GM23338 (cell line): ENCODE data around the gene CREB3L4. TPM values are rescaled to one million over a fixed set of nuclear protein-coding genes. Genes with fewer than 3 reads are reported as not detected.

Experiments used
- ATAC-seq: fragments of 200-7000 bp; cut with Tn5 transposase; 3 replicates; pipeline ENCODE4 v1.9.1; 2020
- DNase-seq: peaks from one replicate; pipeline ENCODE4 v3.0.0-alpha.2; 2015; ENCODE audit warnings: low spot score
- H2AFZ ChIP-seq: fragments of 200-600 bp; sonication (generic); 2 replicates; pipeline ENCODE4 v1.8.0; 2016; ENCODE audit warnings: antibody characterized with exemption, mild to moderate bottlenecking, moderate library complexity
- H3F3A ChIP-seq: fragments of 200-600 bp; sonication (generic); replicated peaks from 2 replicates; pipeline ENCODE4 v1.8.0; 2017; ENCODE audit warnings: antibody characterized with exemption, mixed run types, low read depth
- H3K27ac ChIP-seq: fragments of 200-600 bp; sonication (generic); 2 replicates; pipeline ENCODE4 v1.6.1; 2016; ENCODE audit warnings: low read depth
- H3K27me3 ChIP-seq: fragments of 200-600 bp; sonication (generic); 2 replicates; pipeline ENCODE4 v1.8.0; 2016; ENCODE audit warnings: mild to moderate bottlenecking, mixed run types, moderate library complexity; ENCODE audit not compliant: insufficient read depth
- H3K36me3 ChIP-seq: fragments of 200-600 bp; sonication (generic); 2 replicates; pipeline ENCODE4 v1.8.0; 2016; ENCODE audit warnings: mild to moderate bottlenecking; ENCODE audit not compliant: insufficient read depth
- H3K4me1 ChIP-seq: fragments of 200-600 bp; sonication (generic); 2 replicates; pipeline ENCODE4 v1.8.0; 2016; ENCODE audit warnings: mild to moderate bottlenecking, moderate library complexity; ENCODE audit not compliant: insufficient read depth
- H3K4me2 ChIP-seq: fragments of 200-600 bp; sonication (generic); 2 replicates; pipeline ENCODE4 v1.7.1; 2017; ENCODE audit warnings: mixed run types
- H3K4me3 ChIP-seq: fragments of 200-600 bp; sonication (generic); 2 replicates; pipeline ENCODE4 v1.6.1; 2016; ENCODE audit warnings: mixed run types
- H3K79me2 ChIP-seq: fragments of 200-600 bp; sonication (generic); replicated peaks from 2 replicates; pipeline ENCODE4 v1.8.0; 2017; ENCODE audit warnings: mild to moderate bottlenecking; ENCODE audit not compliant: insufficient read depth
- H3K9me2 ChIP-seq: fragments of 200-600 bp; sonication (generic); 2 replicates; pipeline ENCODE4 v1.8.0; 2017; ENCODE audit not compliant: insufficient read depth
- H4K20me1 ChIP-seq: fragments of 200-600 bp; sonication (generic); replicated peaks from 2 replicates; pipeline ENCODE4 v1.8.0; 2017; ENCODE audit warnings: mild to moderate bottlenecking; ENCODE audit not compliant: insufficient read depth
- H3K27ac Mint-ChIP-seq: 2 replicates; pipeline ENCODE4 v1.8.0; 2020; ENCODE audit warnings: inconsistent platforms, mild to moderate bottlenecking, moderate library complexity, mixed read lengths
- H3K27me3 Mint-ChIP-seq: 3 replicates; pipeline ENCODE4 v1.8.0; 2022; ENCODE audit warnings: low read depth, mild to moderate bottlenecking, moderate library complexity, mixed read lengths, inconsistent platforms; ENCODE audit not compliant: insufficient read depth, poor library complexity
- H3K36me3 Mint-ChIP-seq: 3 replicates; pipeline ENCODE4 v1.8.0; 2021; ENCODE audit warnings: low read depth, mild to moderate bottlenecking, inconsistent platforms, moderate library complexity, mixed read lengths
- H3K4me1 Mint-ChIP-seq: 3 replicates; pipeline ENCODE4 v1.8.0; 2020; ENCODE audit warnings: mild to moderate bottlenecking, inconsistent platforms, mixed read lengths
- H3K4me3 Mint-ChIP-seq: 3 replicates; pipeline ENCODE4 v1.8.0; 2021; ENCODE audit warnings: moderate library complexity, mild to moderate bottlenecking, inconsistent platforms, mixed read lengths
- H3K9me3 Mint-ChIP-seq: 3 replicates; pipeline ENCODE4 v1.8.0; 2020; ENCODE audit warnings: moderate library complexity, mild to moderate bottlenecking, inconsistent platforms, mixed read lengths
- CREB1 ChIP-seq: fragments of 250-450 bp; sonication (Bioruptor Pico); IDR thresholded peaks from 2 replicates; pipeline ENCODE4 v1.5.0; 2020; ENCODE audit warnings: low read depth, mild to moderate bottlenecking, moderate library complexity
- CTCF ChIP-seq, 2 experiments: fragments of 200-600 bp in 1 of 2; sonication (generic) in 1 of 2; conservative IDR thresholded peaks; 2 replicates each; pipeline versions ENCODE4 v1.5.1 to v1.6.1; 2016 to 2017; ENCODE audit warnings: antibody characterized with exemption in 2 of 2, low read depth in 2 of 2, mild to moderate bottlenecking in 2 of 2, moderate library complexity in 1 of 2
- EZH2 ChIP-seq: fragments of 200-600 bp; sonication (generic); IDR thresholded peaks from one replicate; pipeline ENCODE4 v1.8.0; 2017; ENCODE audit warnings: antibody characterized with exemption, mild to moderate bottlenecking, low read depth; ENCODE audit not compliant: unreplicated experiment
- EZH2phosphoT487 ChIP-seq: fragments of 200-600 bp; sonication (generic); IDR thresholded peaks from one replicate; pipeline ENCODE4 v1.8.1; 2018; ENCODE audit warnings: antibody characterized with exemption; ENCODE audit not compliant: unreplicated experiment
- JUNB ChIP-seq: IDR thresholded peaks from one replicate; pipeline ENCODE4 v1.6.1; 2016; ENCODE audit warnings: antibody characterized with exemption; ENCODE audit not compliant: unreplicated experiment
- NANOG ChIP-seq: IDR thresholded peaks from 2 replicates; pipeline ENCODE4 v1.6.1; 2016; ENCODE audit warnings: antibody characterized with exemption, borderline replicate concordance
- POLR2AphosphoS5 ChIP-seq: IDR thresholded peaks from 2 replicates; pipeline ENCODE4 v1.6.1; 2016; ENCODE audit warnings: antibody characterized with exemption, low read depth
- STAT1 ChIP-seq: IDR thresholded peaks from one replicate; pipeline ENCODE4 v1.6.1; 2016; ENCODE audit warnings: antibody characterized with exemption; ENCODE audit not compliant: unreplicated experiment
- ZNF114 ChIP-seq: fragments of 250-450 bp; sonication (Bioruptor Pico); IDR thresholded peaks from 2 replicates; pipeline ENCODE4 v1.5.0; 2020; ENCODE audit warnings: mild to moderate bottlenecking, moderate library complexity
- ZNF331 ChIP-seq: fragments of 250-450 bp; sonication (Bioruptor Pico); IDR thresholded peaks from 2 replicates; pipeline ENCODE4 v1.5.0; 2020; ENCODE audit warnings: low read depth, mild to moderate bottlenecking, moderate library complexity
- ZNF462 ChIP-seq: fragments of 250-450 bp; sonication (Bioruptor Pico); IDR thresholded peaks from 2 replicates; pipeline ENCODE4 v1.5.0; 2020; ENCODE audit warnings: mild to moderate bottlenecking, moderate library complexity
- polyA plus RNA-seq: library from polyadenylated mRNA; unstranded; fragments of >200 nt; fragmentation: Nextera tagmentation; extraction: Ambion mirVana; gene quantifications from 2 replicates; pipeline ENCODE4 v1.2.1, GENCODE V29; 2016
- total RNA-seq: library from RNA; depleted of rRNA; stranded (reverse); fragments of >200 nt; shearing (Covaris generic); gene quantifications from 2 replicates; pipeline ENCODE4 v1.2.3, GENCODE V29; 2014
- TF ChIP-seq, protein P1 (sequence below): IDR thresholded peaks from one replicate; pipeline ENCODE4 v1.6.1; 2018; ENCODE audit warnings: antibody characterized with exemption; ENCODE audit not compliant: unreplicated experiment
- TF ChIP-seq, protein P2 (sequence below): IDR thresholded peaks from 2 replicates; pipeline ENCODE4 v1.6.1; 2016; ENCODE audit warnings: antibody characterized with exemption

Gene CREB3L4
- total and polyA plus RNA-seq, 2 experiments from 2014 or later = 19.3 to 26.8 TPM

DNA sequence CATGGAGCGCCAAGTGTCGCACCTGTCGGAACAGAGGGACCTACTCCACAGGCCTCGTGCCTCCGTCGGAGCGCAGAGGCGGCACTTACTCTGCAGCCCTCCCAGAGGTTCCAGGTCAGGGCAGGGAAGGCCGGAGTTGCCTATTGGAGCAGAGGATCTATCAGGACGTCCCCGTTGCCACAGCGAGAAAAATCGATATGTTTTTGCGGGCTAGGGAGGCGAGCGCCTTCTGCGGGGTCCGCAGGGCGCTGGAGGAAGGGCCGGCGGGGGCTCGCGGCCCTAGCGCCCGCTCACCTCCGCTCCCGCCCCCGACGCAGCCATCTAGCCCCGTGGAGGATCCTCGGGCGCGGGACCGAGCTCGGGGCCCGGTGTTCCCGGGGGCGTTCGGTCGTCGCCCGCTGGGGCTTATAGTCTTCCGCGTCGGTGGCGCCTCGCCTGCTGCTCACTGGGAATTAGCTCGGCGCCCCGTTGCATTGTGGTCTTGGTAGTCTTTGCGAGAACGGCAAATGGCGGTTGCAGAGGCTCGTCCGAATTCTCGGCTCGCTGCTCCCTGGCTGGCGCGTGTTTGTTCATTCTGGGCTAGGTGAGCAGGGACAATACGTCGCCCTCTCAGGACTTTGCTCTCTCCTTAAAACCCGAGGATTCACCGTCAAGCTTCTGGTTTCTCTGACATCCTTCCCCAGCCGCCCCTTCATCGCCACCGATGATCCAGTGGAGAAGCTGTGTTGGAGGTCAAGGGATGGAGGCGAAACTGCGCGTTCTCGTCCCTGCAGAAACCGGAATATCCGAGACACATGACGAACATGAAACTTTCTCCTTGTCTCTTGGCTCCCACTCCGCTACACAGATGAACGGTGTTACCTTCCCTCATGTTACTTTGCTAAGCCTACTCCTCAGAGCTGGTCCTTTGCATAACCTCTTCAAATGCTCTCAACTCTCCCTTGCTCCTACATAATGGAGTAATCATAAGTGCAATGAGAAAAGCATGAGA lies 9.8 kb downstream of the CREB3L4 start, which contains the start of gene JTB:
Gene JTB, minus strand, starts transcription at position 425 of the 991 bp plus-strand sequence. Its CDS starts 422 bp downstream, at position 3.
- H3K36me3 ChIP-seq = peaks cover 25% of the 10 kb centered on the region; the same call in 1 of the 2 replicates
- DNase-seq = peak; percentile 96
- H3K4me3 ChIP-seq = peak within 1 kb of the TSS; percentile 99
- peak within 1 kb of the TSS; percentile 88 for H2AFZ ChIP-seq
- Mint-ChIP-seq H3K4me3 (peak within 1 kb of the TSS; percentile 97), H3K36me3 (peaks cover 74% of the 10 kb centered on the region), H3K4me1 (peaks cover 20% of the 10 kb centered on the region), H3K27me3 (peaks cover 10% of the 10 kb centered on the region), H3K27ac (peak within 1 kb of the TSS; percentile 97), H3K9me3 (no peaks in the 10 kb centered on the region)
- no peaks in the 10 kb centered on the region; the same call in 1 of the 2 replicates for H4K20me1 ChIP-seq
- H3K4me1 ChIP-seq = no peaks in the 10 kb centered on the region
- no peaks in the 10 kb centered on the region for H3K9me2 ChIP-seq
- H3K27me3 ChIP-seq = no peaks in the 10 kb centered on the region
- TF ChIP-seq ZNF331 (CRISPR knock-in tag) (no peak), EZH2phosphoT487 (no peak), NANOG (no peak), CTCF (conservative IDR thresholded peaks at IDR 0.05; ENCODE audit: low read depth in 2 of 2) (no peak), EZH2 (no peak), ZNF462 (CRISPR knock-in tag) (no peak), CREB1 (0 out of 2 replicates have a peak, but pooled peaks have one; percentile 39), POLR2AphosphoS5 (peak; percentile 88), ZNF114 (CRISPR knock-in tag) (no peak), JUNB (peak; percentile 63), STAT1 (peak; percentile 18)
- TF ChIP-seq, protein P1, sequence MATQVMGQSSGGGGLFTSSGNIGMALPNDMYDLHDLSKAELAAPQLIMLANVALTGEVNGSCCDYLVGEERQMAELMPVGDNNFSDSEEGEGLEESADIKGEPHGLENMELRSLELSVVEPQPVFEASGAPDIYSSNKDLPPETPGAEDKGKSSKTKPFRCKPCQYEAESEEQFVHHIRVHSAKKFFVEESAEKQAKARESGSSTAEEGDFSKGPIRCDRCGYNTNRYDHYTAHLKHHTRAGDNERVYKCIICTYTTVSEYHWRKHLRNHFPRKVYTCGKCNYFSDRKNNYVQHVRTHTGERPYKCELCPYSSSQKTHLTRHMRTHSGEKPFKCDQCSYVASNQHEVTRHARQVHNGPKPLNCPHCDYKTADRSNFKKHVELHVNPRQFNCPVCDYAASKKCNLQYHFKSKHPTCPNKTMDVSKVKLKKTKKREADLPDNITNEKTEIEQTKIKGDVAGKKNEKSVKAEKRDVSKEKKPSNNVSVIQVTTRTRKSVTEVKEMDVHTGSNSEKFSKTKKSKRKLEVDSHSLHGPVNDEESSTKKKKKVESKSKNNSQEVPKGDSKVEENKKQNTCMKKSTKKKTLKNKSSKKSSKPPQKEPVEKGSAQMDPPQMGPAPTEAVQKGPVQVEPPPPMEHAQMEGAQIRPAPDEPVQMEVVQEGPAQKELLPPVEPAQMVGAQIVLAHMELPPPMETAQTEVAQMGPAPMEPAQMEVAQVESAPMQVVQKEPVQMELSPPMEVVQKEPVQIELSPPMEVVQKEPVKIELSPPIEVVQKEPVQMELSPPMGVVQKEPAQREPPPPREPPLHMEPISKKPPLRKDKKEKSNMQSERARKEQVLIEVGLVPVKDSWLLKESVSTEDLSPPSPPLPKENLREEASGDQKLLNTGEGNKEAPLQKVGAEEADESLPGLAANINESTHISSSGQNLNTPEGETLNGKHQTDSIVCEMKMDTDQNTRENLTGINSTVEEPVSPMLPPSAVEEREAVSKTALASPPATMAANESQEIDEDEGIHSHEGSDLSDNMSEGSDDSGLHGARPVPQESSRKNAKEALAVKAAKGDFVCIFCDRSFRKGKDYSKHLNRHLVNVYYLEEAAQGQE = peak; percentile 6
- TF ChIP-seq, protein P2, sequence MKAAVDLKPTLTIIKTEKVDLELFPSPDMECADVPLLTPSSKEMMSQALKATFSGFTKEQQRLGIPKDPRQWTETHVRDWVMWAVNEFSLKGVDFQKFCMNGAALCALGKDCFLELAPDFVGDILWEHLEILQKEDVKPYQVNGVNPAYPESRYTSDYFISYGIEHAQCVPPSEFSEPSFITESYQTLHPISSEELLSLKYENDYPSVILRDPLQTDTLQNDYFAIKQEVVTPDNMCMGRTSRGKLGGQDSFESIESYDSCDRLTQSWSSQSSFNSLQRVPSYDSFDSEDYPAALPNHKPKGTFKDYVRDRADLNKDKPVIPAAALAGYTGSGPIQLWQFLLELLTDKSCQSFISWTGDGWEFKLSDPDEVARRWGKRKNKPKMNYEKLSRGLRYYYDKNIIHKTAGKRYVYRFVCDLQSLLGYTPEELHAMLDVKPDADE = peak; percentile 90
- peaks cover 36% of the 10 kb centered on the region for H3F3A ChIP-seq
- peaks cover 18% of the 10 kb centered on the region for H3K79me2 ChIP-seq
- ATAC-seq = peak; percentile 90
- peak within 1 kb of the TSS; percentile 85 for H3K27ac ChIP-seq
- peak within 1 kb of the TSS; percentile 91 for H3K4me2 ChIP-seq
